Sciatic nerve (tissue), 2 donors: Measurements from ENCODE around the gene ARL3. TPM values are rescaled to one million over a fixed set of nuclear protein-coding genes. Genes with fewer than 3 reads are reported as not detected.
A peak's percentile ranks its signal among the peaks of the same experiment; 100 is the strongest.
"Not testable (repeated sequence)": the region's sequence is repeated elsewhere in the genome, so short reads cannot be mapped to it uniquely, and the experiment has no call there.

Experiments
- ATAC-seq: fragments of 200-7000 bp; cut with Tn5 transposase; one replicate; pipeline ENCODE4 v1.9.1; 2020; ENCODE audit warnings: mild to moderate bottlenecking, moderate library complexity
- DNase-seq: peaks from one replicate; pipeline ENCODE4 v3.0.0-alpha.2; 2020; ENCODE audit warnings: low spot score
- intact Hi-C: fragments of 100-400 bp; cut with DNase I; formaldehyde crosslinking; loops from one replicate; pipeline ENCODE4 v1.14.2; 2022
- total RNA-seq: library from RNA; stranded (reverse); fragmentation: NEBNext Ultra II Directional; extraction: Animal tissue kit (Norgen Biotek cat#: 25700); gene quantifications from one replicate; pipeline ENCODE4 v1.2.1, GENCODE V29; 2021
- donor health status: DM: no; HTN: no; CAD: no.
- donor health status: DM: no; HTN: no; CAD: no.

Gene ARL3
- total RNA-seq, 1 donor from 2014 or later, result 17.4 TPM

DNA sequence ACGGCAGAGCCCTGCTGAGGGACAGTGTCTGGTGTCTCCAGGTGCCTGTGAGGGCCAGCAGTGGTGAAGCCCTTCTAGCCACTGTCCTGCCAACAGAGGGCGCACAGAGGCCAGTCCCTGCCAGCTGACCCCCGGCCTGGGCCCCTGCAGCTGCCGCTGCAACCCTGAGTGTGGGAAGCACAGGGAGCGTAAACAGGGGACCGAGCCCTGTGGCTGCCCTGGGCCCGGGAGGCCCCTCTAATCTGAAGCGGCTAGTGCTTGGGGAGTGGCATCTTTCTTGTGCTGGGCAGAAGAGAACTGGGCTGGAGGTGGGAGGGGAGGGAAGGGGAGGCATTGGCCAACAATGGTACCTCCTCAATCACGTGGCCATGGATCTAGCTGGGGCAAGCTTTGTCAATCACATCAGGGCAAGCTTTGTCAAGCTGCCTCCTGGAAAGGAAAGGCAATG is 35.3 kb downstream of the ARL3 start:
- intact Hi-C loops, result no loop called here
- DNase-seq, result peak; percentile 88
- ATAC-seq, result peak; percentile 74

DNA sequence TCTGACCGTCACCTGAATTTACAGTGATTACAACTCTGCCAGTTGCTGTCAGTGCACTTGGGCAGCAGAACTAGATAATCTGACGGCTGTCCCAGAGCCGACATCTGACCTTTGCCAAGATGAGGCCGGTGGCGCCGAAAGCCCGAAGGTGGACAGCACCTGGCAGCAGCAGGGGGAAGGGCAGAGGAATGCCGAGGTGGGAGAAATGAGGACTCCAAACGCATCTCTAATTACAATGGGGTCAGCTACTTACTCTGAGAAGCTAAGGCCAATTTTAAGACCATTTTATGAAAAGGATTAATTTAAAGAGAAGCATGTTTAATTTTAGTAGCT is 36.2 kb downstream of the ARL3 start:
- DNase-seq, result no peak
- ATAC-seq, result no peak
- intact Hi-C loops, result no loop called here

DNA sequence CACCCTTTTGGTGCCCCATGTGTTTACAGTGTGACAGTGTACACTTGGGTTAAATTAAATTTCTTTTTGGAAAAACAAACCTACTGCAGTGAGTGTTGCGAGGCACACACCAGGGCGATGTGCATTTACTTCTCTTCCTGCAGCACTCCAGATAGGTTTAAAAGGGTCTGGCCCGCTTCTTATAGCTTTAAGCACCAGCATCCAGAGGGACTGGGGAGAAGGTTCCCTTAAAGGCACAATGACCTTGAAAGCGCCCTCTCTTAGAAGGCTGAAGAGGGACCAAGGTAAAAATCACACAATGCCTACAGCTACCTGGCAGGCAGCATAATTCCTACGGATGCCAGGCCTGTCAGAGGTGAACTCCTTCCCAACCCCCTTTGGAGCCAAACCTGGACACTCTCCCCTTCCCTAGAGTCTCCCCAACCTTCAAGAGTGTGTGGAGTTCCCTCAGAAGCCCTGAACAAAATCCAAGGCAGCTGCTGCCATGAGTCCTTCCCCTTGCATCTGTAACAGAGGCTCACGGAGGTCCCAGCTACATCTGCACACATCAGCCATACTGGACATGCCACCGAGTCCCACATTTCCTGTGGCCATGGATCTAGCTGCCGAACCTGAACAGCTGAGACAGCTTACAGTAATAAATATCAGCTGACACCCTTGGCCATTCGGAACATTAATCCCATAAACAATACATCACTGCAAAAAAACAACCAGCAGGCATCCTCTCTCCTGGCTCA is 36.7 kb downstream of the ARL3 start:
- no peak for DNase-seq
- no peak for ATAC-seq
- intact Hi-C loops, result no loop called here

DNA sequence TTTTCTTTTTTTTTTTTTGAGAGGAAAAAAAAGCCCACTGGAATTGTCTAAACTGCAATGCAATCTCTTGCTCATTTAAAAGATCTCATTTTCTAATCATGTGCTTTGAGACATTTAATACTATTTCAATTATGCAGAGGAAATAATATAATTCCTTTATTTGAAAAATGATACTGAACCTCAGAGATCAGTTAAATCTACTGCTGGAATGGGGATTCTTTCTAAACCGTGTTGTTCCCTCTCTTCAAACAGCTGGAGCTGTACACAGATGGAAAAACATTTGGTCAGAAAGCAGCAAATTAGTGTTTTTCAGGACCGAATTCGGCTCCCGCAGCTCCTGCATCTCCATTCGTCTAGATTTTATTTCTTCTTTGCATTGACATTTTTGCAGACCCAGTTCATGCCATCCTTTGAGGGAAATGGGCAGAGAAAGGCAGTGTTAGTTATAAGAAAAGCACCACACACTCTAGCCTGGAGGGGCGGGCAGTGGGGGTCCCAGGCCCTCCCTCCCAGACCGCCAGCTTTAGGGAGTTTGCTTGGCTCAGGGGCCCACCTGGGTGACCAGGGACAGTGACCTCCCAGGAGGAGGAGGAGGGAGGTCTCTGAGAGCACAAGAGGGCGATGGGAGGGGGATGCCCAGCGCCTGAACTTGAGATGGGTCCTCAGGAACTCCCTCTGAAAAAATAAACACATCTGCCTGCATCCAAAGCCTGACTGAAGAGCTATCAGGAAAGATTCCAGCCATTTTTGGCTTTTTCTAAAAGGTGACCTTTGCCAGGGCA is 37.5 kb downstream of the ARL3 start:
- ATAC-seq, result no peak
- DNase-seq, result no peak
- intact Hi-C loops, result no loop called here

DNA sequence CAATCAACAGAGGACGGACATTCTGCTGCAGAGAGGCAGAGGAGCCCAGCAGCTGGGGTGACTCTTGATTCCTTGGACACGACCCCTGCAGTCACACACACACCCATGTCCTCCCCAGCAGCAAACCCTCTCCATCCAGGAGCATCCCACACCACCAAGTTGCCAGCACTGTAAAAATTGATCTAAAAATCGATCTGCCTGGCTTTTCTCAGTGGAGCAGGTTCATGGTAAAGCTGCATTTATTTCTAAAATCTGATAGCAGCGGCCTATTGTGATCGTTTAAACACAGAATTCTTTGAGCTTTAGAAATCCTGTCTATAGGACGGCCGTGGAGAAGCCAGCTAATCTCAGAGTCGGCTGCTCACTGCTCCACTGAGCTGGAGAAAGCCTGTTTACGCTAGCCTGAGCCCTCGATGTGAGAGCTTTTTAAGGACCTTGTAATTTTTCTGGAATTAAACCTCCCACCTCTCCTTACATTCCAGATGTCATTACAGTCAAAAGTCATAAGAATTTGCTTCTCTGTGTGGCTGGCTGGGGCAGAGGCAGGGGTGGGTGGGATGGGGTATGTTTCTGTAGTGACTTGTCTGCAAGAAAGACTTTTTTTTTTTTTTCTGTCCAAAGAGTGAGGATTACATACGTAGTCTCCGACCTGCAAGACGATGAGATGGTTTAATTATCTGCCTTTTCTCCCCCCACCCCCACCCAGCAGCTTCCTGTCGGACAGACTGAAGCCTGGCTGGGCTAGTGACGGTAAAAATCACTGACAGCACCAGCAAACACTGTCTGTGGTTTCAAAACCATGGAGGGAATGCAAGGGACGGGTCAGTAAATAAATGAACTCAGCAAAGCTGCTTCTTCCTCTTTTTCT is 38.3 kb downstream of the ARL3 start:
- intact Hi-C loops, result no loop called here
- ATAC-seq (peak; percentile 62), DNase-seq (peak; percentile 54)

DNA sequence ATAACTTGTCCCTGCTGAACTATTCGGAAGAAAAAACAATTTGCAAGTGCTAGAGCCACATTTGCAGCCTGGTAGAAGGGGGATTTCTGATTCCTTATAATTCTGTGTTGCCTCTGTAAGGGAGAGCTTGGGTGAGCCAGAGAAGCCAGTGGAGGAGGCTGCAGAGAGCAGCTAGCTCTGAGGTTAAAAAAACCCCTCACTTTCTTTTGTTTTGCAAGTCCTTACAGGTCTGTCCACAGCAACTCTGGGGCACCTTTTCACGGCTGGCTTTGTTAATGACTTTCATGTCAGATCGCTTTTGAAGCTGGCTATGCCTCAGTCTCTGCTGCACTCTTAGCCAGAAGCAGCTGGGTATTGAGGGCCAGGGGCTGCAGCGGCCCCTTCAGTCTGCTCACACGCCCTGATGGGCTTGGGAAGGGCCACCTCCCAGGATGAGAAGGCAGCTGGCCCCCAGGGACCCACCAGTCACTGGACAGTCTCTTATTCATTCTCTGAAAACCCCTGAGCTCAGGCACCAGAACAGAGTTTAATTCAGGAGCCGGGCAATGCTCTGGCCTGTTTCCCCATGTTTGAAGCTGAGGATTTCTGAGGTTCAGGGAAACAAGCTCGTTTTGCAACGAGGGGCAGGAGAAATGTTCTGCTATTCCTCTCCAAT is 39.1 kb downstream of the ARL3 start:
- ATAC-seq (no peak), DNase-seq (peak; percentile 54)
- intact Hi-C loops, result no loop called here

DNA sequence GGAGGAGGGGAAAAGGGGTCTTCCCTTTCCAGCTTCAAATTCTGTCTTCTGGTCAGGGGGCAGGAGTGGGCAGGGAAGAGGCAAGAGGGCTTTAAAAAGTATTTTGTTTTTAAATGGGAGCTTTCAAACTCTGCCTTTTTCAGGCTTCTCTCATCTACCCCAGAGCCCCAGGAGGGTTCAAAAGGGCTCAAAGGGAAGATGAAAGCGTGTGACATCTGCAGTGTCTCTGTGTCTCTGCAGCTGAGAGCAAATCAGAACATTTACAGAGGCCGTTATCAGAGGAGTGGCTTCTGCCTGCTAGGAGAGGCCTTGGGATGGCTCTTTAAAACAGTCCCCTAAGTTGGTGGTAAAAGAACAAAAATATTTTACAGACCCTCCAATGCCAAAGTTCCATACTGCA is 39.6 kb downstream of the ARL3 start:
- ATAC-seq (peak; percentile 22), DNase-seq (no peak)
- intact Hi-C loops, result no loop called here

DNA sequence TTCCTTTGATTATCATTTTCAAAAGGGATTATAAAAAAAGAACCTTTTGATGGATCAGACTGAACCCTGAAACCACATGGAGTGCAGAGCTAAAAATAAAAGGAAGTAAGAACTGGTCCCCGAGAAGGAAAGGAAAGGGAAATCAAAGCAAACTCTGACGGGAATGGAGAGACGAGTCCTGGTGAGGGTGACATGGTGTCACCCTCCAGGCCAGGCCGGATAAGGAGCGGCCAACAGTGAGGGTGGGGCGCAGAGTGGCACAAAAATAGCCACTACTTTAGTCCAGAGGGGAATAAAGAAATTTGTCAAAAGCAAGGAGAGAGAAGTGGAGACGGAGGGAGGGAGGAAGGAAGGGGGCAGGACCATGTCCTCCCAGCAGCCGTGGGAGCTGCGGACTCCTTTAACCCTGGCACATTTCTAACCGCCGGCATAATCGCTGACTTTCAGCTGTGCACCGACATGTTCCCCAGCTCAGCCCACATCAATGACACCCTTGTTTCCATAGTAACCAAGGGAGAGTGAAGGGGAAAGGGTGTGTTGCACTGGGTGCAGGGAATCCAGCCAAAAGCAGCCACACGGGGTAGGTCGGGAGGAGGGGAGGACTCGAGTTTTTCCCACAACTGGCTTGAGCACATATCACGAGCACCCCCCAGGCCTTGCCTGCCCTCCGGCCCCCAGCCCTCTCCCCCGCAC is 40.2 kb downstream of the ARL3 start:
- intact Hi-C loops, result no loop called here
- ATAC-seq (peak; percentile 76), DNase-seq (peak; percentile 77)

DNA sequence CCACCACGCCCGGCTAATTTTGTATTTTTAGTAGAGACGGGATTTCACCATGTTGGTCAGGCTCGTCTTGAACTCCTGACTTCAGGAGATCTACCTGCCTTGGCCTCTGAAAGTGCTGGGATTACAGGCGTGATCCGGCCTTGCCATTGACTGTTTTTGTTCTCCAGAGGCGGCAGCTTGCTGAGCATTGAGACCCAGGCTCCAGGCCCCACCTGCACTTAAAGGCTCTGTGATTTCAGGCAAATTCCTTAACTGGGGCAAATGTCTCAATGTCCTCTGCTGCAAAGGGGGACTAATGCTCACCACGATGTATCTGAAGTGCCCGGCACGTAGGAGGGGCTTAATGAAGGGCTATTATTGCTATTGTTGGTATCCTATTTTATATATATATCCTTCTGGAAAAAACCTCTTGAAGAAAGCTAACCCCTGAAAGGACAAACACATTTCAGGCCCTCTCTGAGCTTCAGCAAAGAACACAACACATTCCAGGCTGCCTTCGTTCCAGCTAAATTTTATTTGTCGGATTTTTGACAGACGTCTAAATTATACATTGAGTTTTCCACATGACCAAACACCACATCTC is 40.9 kb downstream of the ARL3 start:
- intact Hi-C loops, result no loop called here
- DNase-seq, result no peak
- no peak for ATAC-seq

DNA sequence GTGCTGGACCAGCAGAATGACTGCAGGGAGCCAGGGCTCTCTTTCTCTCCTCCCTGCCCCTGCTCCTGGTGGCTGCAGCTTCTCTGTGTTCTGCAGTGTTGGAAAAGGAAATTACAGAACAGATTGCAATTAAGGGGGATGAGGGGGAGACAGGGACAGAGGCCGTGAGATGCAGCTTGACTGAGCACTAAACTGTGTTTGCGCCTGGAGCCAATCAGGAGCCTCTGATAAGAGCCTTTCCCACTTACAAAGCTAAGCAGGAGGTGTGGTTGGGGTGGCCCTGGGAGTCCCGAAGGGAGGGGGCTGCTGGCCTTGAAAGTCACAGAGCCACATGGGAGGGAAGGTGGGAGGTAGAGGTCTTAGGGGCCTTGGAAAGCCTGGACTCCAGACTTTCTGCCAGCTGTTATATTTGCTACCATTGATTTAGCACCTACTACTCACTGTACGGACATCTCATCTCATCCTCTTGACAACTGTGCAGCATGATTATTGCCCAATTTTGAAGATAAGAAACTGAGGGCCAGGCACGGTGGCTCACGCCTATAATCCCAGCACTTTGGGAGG is 43.2 kb downstream of the ARL3 start:
- intact Hi-C loops, result no loop called here
- ATAC-seq (no peak), DNase-seq (no peak)

DNA sequence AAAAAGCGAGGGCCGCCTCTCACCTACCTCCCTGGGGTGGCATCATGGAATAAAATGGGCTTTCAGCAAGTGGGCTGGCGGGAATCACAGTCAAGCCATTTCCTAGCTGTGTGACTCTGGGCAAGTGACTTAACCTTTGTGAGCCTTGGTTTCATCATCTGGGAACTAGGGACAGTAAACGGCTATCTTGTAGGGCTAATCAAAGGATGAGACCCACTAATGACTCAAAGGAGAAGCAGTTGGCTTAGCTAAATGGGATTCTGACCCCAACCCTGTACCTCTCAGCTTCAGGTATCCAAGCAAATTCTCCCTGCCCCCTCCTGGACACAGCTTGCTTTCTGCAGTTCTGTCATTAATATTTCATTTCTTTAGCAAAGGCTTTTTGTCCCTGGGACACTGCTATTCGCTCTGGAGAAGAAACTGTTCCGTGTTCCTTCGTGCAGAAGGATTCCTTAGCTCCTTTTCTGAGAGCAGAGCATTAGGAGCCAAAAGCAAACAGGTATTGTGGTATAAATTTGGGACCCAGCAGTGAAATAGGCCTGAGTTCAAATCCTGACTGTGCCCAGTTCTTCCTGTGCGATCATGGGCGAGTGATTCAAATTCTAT is 44.0 kb downstream of the ARL3 start:
- DNase-seq (no peak), ATAC-seq (no peak)
- intact Hi-C loops, result no loop called here

DNA sequence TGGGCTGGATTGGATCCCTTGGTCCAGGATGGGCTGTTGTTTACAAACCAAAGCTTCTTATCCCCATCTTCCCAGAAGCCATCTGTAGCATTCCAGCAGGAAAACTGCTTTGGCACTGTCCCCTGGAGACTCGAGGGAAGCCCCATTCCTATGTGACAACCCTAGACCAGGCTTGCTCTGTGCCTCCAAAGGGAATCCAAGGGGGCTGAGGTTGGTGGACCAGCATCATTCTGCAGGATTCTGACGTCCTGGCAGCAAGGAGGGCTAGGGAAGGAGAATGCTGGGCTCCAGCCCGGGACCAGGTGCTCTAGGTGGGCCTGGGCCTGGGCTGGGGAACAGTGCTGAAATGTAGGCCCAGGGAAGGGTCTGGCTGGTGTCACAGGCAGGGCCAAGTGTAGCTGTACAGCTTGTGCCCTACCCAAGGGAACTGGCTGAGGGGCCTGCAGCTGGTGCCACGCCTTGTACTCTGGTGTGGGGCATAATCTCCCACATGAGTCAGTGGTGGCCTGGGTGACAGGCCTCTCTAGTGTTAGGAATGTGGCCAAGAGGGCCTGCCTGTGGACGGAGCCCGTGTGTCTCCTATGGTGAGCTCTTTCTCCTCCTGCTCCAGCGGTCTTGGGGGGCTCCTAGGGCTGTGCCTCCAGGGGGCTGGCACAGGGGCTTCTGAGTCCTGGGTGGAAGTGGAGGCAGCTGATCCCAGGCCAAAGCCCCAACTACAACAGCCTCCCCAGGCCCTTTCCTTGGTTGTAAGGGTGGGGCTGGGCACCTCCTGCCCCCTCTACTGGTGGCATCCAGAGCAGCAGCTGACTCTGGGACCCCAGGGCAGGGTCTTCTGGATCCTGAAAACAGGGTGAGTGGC is 44.8 kb downstream of the ARL3 start:
- DNase-seq (no peak), ATAC-seq (peak; percentile 25)
- intact Hi-C loops, result no loop called here

DNA sequence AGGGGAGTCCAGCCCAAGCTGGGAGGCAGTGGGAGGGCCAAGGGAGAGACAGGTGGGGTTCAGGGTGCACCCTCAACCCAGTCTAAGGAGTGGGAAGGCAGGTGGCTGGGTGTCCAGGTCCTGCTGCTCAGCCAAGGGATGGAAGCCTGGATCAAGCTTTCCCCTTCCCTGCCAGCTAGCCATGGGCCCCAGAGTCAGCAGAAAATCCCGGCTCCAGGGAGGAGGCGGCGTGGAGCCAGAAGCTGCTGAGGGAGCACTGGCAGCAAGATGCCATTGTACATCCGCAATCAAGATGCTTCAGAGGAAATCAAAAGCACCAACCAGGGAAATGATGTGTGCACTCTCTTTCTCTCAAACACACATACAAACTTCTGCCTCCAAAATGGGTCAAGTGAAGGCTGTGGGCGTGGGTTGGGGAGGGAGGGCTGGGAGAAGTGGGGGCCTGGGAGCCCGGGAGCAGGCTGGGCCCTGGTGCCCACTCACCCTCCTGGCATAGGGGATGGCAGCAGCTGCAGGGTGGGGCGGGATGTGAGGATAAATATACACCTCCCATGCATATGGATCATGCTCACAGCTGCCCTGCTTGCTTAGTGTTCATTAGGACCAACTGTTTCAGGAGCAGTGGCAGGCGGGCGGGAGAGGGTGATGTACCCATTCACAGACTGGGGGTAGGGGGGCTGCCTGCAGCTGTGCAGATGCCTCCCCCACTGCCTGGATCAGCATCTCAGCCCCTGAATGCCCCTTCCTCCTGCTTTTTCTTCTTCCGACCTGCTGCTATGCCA is 45.7 kb downstream of the ARL3 start:
- intact Hi-C loops, result no loop called here
- ATAC-seq (no peak), DNase-seq (no peak)

DNA sequence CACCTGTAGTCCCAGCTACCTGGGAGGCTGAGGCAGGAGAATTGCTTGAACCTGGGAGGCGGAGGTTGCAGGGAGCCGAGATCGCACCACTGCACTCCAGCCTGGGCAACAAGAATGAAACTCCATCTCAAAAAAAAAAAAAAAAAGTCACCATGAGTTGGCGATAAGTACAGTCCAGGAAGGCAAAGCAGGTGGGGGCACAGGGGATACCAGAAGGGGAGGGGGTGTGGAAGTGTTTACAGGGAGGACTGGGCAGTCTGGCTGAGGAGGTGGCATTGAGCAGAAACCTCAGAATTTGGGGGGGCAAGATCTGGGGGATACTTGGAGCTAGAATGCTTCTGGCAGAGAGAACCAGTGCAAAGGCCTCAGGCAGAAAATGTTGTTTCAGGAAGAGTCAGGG is 46.8 kb downstream of the ARL3 start:
- intact Hi-C loops, ATAC-seq, DNase-seq: not testable (repeated sequence)

DNA sequence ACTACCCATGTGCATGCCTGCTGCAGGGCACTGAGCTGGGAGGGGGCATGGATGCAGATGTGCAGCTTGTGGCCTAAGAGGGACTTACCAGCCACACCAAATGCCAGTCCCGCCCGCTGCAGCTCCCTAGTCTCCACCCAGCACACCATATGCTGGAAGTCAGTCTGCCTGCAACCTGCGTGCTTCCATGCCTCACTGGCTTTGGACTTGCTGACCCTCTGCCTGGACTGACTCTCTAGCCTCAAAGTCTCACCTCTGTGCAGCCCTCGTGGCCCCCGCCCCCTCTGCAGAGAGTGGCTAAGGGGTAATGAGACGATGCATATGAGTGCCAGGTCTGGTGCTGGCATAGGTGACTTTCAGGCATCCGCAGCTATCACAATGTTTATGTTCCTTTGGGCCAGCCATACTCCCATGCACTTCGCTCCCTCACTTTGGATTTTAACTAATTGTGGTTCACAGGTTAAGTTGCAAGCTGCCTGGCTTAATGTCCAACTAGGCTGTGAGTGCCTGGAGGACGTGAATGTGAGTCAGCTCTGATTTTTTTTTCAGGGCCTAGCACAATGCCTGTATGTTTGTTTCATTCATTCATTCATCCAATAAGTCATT is 48.2 kb downstream of the ARL3 start:
- intact Hi-C loops, result no loop called here
- ATAC-seq (no peak), DNase-seq (no peak)

DNA sequence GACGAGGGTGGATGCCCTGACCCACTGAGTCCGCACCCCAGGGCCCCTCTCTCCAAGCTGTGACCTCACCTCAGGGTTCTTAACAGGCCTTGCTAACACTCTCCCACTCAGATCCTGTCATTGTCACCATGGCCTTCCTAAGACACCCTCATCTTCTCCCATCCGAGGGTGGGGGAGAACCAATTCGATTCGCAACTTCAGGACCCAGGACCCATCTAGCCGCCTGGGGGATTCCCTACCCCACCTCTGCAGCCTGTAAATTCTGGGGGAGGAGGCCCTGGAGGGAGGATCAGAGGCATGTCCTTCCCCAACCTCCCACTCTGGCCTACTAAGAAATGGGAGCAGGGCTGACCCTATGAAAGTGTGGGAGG is 52.6 kb downstream of the ARL3 start:
- peak; percentile 14 for ATAC-seq
- DNase-seq, result no peak
- intact Hi-C loops, result no loop called here
